Measurements from ENCODE around the gene TLE6.
"Not testable (repeated sequence)": the region's sequence is repeated elsewhere in the genome, so short reads cannot be mapped to it uniquely, and the experiment has no call there.

Gene TLE6

DNA sequence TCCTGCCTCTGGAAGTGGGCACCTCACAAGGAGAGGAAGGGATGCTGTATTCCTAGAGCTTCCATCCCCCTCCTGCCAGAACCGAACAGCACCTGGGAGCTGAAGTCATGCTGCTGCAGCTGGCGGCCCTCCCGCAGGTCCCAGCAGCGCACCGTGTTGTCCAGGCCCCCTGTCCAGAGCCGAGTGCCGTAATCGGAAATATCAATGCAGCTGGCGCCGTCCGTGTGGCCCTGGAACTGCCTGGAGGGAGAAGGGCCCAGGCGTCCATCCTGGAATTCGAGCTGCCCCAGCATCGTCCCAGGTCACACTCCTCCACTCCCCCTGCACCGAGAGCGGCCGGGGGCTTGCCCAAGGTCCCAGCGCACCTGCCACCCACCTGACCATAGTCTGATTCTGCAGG, 28.0 kb downstream of the TLE6 start:
- no peak for DNase-seq

DNA sequence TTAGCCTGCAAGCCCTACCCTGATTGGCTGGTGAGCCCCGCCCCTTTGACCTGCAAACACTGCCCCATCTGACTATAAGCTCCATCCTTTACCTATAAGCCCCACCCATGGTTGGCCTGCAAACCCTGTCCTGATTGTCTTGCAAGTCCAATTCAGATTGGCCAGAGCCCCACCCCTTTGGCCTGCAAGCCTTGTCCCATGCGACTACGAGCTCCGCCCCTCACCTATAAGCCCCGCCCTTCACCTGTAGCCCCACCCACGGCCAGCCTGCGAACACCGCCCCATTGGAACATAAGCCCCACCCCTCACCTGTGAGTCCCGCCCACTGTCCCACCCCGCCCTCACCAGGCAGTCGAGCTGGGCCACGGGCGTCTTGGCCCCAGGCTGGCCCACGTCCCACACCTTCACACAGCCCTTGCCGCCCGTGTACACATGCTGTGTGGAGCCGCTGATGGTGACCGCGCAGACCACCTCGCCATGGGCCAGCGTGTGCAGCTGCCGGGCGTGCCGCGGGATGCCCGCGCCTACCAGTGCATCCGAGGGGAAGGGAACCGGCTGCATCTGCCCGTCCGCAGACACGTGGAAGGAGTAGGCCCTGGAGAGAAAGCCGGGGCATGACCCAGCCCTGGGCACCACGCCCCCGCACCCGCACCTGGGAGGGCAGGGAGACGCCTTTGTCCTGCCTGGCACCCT, 28.9 kb downstream of the TLE6 start:
- no peak for DNase-seq

DNA sequence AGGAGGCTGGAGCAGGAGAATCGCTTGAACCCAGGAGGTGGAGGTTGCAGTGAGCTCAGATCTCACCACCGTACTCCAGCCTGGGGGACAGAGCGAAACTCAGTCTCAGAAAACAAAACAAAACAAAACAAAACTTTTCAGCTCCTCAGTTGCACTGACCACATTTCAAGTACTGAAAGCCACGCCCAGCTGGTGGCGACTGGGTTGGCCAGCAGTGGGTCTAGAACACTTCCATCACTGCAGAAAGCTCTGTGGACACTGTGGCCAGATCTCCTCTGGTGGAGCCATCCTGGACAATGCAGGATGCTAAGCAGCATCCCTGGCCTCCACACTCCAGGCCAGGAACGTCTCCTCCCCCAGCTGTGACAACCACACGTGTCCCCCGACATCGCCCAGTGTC, 30.6 kb downstream of the TLE6 start:
- DNase-seq = no peak

DNA sequence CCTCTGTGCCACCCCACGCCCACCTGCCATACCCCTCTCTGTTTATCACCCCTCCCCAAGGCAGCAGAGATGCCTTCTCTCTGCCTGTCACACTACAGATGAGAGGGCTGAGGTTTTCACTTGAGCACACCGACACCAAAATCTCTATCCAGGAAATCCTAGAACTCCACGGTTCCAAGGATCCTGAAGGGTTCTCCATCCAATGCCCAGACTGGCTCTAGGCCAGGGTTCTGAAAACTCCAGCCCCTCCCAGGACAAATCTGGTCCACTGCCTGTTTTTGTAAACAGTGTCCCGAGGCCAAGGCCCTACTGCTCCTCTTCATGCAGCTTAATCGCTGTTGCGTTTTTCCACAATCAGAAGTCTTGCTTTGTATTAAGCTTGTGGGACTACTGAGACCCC, 31.6 kb downstream of the TLE6 start:
- DNase-seq = no peak

DNA sequence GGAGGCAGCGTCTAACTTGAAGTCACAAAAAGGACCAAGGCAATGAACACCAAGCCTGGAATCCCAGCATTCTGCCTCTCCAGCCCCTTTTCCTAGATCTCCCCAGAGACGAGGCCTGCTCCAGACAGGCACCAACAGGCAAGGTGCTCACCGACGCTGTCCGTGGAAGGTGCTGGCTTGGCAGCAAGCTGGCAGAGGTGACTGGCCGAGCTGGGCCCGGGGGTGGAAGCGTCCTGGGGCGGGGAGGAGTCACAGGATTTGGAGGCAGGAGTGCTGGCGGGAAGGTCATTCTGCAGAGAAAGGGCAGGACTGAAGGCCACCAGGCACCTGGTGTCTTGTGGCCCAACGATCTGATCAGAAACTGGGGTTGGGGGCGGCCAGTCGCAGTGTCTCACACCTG, 33.5 kb downstream of the TLE6 start:
- no peak for DNase-seq

DNA sequence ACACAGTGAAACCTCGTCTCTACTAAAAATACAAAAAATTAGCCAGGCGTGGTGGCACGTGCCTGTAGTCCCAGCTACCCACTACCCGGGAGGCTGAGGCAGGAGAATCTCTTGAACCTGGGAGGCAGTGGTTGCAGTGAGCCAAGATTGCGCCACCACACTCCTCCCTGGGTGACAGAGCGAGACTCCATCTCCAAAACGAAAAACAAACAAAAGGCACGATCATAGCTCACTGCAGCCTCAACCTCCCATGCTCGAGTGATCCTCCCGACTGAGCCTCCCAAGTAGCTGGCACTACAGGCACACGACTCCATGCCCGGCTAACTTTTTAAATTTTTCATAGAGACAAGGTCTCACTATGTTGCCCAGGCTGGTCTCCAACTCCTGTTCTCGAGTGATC, 34.7 kb downstream of the TLE6 start:
- not testable (repeated sequence) for DNase-seq

DNA sequence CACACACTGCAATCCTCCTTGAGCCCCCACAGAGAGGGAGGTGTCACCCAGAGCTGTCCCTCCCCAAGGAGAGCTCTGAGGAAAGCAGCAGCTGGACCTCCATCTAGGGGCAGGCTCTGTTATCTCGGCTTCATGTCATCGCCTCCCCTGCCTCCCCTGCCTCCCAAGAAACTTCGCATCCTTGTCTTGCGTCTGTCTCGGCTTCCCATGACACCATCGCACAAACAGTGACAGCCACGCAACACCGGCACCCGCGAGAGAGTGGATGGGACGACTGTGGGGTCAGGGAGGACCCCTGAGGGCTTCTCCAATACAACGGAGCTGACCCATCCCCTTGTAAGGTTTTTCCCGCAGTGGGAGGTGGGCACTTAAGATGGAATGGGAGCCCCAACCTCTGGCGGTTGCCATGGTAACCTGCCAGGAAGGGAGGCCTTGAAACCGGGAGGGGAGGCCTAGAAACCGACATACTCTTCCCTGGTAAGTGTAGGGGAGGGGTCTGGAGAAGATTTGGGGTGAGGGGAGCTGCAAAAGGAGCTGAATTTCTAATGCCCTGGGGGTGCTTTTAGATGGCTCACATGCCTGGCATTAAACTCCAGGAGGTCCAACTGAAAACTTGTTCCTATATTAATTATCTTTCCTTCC, 35.4 kb downstream of the TLE6 start:
- no peak for DNase-seq

DNA sequence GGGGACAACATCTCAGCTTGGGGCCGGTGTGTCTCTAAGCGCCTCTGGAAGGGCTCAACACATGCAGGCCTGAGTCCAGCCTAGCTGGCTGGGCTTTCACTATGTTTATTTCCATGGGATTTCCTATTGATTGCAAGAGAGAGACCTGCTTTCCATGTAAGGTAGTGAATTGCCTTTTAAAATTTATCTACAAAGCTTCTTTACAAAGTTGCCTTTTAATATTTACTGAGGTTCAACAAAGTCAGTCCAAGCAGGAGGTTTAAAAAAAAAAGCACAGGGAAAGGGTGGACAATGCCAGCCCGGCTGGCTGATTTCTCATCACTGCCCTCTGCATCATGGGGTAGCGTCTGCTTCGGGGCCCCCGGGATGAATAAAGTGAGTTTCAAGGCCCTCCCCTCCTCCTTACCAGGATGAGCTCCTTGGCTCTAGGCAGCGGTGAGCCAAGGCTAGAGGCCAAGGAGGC, 35.9 kb downstream of the TLE6 start:
- no peak for DNase-seq

DNA sequence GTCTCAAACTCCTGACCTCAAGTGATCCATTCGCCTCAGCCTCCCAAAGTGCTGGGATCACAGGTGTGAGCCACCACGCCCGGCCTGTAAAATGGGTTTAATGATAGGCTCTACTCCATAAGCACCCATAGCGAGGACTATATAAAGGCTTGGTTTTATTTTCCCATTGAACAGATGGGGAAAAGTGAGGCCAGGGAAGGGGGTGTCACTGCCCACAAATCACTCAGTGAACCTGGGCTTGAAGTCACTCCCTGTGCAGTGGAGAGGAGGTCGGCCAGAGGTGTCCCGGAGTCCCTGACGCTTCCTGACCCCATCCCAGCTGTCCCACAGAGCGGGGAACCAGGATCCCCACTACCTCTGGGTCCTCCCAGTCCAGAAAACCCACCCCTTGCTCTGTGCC, 36.8 kb downstream of the TLE6 start:
- no peak for DNase-seq

DNA sequence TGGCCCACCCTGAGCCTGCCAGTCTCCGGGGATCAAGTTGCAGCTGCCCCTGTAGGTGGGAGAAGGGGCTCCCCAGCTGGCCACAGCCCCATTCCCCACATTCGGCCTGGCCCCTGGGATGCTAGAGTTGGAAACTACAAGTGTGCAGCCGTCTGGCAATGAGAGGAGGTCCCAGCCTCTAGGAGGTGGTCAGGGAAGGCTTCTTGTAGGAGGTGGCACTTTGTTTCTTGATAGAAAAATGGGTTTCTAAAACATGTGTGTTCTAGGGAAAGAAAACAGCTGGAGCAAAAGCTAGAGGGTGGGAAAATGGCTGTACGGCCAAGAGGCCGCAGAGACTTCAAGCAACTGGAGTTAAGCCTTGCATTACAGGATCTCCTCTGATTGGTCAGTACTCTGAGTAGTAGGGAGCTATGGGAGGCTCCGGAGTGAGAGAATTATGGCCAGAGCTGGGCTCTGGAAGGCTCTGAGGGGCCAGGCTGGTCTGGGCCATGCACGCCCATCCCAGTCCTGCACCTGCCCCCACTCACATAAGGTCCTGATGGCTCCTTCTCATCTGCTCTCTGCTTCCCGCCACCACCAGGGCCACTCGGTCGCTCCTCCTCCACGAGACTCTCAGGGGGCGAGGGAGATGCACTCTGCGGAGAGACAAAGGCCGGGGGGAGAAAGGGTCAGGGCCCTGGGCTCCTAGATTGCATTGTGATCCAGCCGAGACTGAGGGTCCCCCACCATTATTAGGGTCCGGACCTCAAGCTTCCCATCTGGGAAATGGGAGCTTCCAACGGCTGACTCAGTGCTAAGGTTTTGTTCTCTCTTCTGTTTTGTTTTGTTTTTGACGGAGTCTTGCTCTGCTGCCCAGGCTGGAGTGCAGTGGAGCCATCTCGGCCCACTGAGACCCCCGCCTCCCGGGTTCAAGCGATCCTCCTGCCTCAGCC, 38.0 kb downstream of the TLE6 start:
- DNase-seq = no peak

DNA sequence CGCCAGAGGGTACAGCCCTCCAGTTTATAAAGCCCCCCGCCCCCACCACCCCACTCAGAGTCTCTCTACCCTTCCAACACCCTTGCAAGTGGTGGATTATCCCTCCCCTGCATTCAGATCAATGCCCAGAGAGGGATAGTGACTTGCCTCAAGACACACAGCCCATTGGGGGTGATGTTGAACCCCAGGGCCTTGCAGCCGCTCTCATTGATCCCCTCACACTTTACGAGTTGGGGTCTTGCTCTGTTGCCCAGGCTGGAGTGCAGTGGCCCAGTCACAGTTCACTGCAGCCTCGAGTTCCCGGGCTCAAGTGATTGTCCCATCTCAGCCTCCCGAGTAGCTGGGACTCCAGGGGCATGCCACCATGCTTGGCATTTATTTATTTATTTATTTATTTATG, 40.6 kb downstream of the TLE6 start:
- DNase-seq = no peak

DNA sequence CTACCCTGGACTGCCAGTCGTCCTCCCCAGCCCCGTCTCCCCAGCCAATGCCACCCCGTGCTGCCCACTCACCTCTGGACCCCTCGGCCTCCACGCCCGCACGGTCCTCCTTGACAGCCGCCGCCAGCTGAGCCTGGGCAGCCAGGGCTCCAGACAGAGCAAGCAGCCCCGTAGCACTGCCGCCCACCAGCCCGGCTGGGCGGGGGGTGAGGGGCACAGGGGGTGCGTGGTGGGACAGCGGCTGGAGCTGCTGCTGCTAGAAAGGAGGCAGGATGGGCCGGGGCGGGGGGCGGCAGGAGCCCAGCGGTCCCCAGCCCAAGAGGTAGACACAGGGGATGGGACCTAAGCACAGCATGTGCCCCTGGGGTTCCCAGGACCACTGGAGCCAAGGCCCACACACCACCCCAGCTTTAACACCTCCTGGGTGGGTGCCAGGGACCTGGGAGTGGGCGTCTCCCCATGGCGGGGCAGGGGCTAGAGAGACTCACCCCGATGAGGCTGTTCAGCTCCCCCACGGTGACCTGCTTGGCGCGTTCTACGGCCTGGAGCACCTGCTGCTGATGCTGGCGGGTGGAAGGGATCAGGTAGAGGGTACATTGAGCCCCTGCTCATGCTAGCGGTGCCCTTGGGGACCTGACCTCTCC, 42.0 kb downstream of the TLE6 start:
- no peak for DNase-seq

DNA sequence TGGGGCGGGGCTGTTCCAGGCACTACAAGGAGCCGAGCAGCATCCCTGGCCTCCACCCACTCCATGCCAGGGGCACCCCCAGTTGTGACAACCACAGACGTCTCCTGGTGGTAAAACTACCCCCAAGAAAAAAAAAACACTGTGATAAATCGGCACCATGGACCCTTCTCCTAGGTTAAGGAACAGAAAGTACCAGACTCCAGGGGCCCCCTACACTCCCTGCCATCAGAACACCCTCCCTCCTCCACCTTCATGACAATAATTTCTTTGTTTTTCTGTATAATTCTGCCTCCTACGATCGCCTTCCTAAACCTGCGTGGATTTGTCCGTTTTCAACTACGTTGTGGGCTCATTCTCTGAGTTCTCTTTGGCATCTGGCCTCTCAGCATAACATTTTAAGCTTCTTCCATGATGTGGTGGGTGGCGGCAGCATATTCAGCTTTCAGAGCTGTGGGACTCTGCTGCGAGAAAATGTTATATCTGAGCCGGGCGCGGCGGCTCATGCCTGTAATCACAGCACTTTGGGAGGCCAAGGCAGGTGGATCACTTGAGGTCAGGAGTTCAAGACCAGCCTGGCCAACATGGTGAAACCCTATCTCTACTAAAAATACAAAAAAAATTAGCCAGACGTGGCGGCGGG, 43.1 kb downstream of the TLE6 start:
- no peak for DNase-seq

DNA sequence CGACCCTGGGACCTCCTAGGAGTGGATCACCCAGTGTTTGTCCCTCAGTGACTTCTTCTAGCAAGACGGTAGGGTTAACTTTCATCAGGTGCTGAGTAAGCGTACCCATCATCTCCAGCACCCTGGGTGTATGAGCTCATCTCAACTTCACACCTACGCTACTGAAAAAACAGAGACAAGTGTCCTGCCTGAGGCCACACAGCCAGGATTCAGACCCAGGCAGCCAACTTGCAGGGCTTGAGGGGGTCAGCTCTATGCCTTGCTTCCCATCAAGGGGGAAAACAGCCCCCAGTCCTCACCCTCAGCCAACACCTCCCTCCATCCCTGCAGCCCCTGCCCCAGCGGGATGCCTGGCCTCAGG, 47.1 kb downstream of the TLE6 start:
- no peak for DNase-seq

DNA sequence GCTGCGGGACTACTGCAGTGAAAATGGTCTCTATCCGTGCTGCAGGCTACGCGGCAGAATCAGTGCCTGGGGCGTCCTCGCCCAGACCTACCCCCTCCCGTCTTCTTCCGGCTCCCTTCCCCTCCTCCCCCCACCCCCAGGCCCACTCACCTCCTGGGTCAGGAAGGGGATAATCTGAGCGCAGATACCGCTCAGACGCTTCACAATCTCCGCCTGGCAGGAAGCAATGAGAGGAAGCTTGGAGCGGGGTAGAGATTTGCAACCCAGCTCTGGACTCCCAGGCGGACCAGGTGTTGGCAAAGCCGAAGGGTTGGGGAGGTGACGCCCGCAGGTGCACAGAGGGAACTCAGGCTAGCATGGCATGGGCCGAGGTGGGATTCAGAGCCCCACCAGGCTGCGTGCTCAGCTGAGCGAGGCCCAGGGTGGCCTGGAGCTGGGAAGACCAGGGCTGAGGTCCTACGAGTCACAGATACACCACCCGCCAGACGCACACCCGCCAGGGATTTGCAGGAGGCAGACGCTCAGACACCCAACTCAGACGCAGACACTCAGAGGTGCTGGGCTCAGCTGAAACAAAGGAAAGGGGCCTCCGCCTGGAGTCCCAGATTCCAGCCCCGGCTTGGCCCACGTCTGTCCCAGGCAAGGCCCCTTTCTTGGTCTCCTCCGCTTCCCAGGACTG, 47.6 kb downstream of the TLE6 start:
- DNase-seq = no peak

DNA sequence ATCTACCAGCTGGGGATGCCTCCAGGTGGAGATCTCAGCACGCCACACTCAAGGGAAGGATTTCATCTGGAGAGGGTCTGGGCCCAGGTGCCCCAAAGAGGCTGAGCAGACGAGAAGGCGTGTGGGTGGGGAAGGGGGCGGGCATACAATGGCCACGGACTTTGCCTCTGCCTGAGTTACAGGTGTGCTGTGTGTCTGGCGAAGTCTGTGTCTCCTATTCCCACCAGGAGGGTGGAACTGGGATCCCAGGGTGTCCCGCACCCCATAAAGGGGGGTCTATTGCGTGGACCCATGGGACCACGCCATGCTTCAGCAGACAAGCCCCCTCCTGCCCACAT, 48.2 kb downstream of the TLE6 start:
- no peak for DNase-seq

DNA sequence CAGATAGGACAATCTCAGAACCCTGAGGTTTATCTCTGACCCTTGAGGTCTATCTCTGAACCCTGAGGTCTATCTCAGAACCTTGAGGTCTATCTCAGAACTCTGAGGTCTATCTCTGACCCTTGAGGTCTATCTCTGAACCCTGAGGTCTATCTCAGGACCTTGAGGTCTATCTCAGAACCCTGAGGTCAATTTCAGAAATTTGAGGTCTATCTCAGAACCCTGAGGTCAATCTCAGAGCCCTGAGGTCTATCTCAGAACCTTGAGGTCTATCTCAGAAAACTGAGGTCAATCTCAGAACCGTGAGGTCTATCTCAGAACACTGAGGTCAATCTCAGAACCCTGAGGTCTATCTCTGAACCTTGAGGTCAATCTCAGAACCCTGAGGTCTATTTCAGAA, 49.4 kb downstream of the TLE6 start:
- DNase-seq = no peak

DNA sequence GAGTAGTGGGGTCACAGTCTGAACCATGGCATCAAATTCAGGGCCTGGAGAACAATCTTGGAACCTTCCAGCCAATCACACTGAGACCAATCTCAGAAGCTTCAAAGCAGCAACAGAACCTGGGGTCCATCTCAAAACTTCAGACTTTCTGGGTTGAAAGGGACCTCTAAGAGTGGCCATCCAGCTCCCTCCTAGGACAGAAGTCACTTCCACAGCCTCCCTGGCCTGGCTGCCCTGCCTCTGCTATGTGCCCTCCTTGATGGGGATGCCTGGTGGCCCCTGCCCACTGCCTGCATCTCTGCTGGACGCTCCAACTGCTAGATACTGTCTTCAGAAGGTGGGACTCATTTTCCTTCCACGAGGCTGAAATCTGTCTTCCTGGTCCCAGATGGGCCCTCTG, 49.9 kb downstream of the TLE6 start:
- DNase-seq = no peak

DNA sequence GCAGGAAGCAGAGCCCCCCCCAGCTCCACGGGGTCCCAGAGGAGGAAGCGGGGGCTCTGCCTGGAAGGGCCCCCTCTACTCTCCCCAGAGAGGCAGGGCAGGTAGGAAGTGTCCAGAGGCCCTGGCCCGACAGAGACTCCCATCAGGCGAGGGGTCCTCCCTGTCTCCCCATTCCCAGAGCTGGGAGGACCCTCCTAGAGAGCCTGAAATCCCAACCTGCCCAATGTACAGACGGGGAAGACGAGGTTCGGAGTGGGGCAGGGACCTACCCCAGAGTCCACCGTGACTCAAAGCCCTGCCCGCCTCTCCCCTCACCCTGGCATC, 50.6 kb downstream of the TLE6 start:
- no peak for DNase-seq

DNA sequence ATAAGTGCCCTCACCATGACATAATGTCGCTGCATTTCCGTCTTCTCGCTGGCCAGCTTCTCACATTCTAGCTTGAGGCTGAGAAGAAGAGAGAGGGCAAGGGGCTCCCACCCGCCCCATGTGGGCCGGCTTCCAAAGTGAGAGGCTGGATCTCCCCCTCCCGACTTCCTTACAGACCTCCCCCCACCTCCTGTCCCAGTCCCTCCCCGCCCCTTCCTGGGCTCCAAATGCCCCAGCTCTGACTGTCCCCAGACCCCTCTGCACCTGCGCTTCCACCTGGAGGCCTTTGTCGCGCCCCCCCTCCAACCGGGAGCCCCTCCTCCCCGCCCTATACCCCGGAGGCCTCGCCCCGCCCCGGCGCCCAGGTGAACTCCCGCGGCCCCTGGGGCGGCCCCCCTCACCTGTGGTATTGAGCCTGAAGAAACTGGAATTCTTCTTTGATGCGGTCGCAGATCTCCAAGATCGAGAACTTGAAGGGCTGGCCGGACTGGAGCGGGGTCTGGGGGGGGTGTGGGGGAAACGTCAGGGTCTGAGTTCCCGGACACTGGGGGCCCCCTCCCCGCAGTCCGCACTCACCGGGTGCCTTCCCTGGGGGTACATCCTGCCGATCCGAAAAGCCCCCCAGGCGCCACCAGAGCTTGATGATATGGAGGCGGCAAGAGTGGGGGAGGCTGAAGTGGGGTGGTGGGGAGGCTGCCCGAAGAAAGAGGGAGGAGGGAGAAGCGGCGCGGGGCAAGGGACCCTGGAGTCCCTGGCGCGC, 51.1 kb downstream of the TLE6 start:
- DNase-seq = no peak

DNA sequence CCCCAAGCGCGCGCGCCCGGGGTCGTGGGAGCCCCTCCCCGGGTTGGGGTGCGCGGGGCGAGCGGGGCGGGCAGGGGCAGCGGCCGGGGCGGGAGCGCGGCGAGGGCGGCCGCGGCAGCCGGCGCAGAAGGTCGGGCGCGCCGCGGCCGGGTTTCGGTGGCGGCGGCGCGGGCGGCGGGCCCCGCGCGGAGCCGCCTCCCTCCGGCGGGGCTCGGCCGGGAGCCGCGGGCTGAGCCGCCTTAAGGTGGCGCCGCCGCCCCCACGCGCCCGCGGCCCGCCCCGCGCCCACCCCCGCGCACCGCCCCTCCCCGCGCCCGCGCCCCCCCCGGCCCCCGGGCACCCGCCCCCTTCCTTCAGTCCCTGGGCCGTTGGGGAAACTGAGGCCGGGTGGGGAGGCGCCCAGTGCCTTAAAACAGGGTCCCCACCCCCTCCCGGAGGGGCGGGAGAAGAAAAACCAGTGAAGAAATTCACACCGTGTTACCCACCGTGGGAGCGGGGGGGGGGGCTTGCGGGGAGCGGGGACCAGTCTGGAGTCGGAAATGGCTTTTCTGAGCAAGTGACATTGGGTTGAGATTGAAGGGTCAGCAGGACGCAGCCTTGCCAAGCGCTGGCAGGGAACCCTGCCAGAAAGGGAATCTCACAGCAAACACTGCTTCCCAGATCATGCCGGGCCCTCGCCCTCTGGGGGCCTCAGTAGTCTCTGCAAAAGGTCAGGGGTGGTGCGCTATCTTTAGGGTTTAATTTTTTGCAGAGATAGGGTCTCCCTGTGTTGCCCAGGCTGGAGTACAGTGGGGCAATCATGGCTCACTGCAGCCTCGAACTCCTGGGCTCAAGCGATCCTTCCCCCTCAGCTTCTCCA, 51.9 kb downstream of the TLE6 start, which contains the start of gene TLE2:
Gene TLE2, minus strand, starts transcription at position 216 of the 859 bp plus-strand sequence. CDS start 376 bp downstream, outside the sequence.
- DNase-seq = no peak

All from activated CD4-positive, alpha-beta T cell treated with anti-CD3 and anti-CD28 coated beads for 1 hour (primary cell).